HepG2 (cell line): Measurements from ENCODE around the gene TLCD3B. TPM values are rescaled to one million over a fixed set of nuclear protein-coding genes. Genes with fewer than 3 reads are reported as not detected.

Experiments
- CBX1 ChIP-seq: IDR thresholded peaks from one replicate; pipeline ENCODE4 v1.6.1; 2016; ENCODE audit warnings: antibody characterized with exemption, low read depth
- HDAC1 ChIP-seq: sonication (generic); formaldehyde crosslinking; IDR thresholded peaks from 2 replicates; pipeline ENCODE4 v1.5.1; 2020; ENCODE audit warnings: mild to moderate bottlenecking, missing genetic modification reagents
- KAT2B ChIP-seq: fragments of 150-350 bp; IDR thresholded peaks from 2 replicates; pipeline ENCODE4 v1.6.1; 2014; ENCODE audit warnings: low read depth, low read length, borderline replicate concordance
- MIXL1 ChIP-seq: IDR thresholded peaks from 2 replicates; pipeline ENCODE4 v1.6.1; 2016
- MNT ChIP-seq: fragments of 450-650 bp; IDR thresholded peaks from 2 replicates; pipeline ENCODE4 v1.6.1; 2016
- NFATC3 ChIP-seq: sonication (generic); formaldehyde crosslinking; IDR thresholded peaks from 2 replicates; pipeline ENCODE4 v1.5.1; 2020; ENCODE audit warnings: mild to moderate bottlenecking, missing genetic modification reagents
- PTBP1 ChIP-seq: fragments of 200-400 bp; formaldehyde crosslinking; IDR thresholded peaks from 2 replicates; pipeline ENCODE4 v1.6.1; 2018; ENCODE audit warnings: low read length, low read depth; ENCODE audit not compliant: poor library complexity, severe bottlenecking
- RFXANK ChIP-seq: IDR thresholded peaks from 2 replicates; pipeline ENCODE4 v1.6.1; 2016
- RXRA ChIP-seq: sonication (generic); formaldehyde crosslinking; IDR thresholded peaks from 2 replicates; pipeline ENCODE4 v1.5.1; 2020; ENCODE audit warnings: missing genetic modification reagents
- RXRB ChIP-seq: IDR thresholded peaks from 2 replicates; pipeline ENCODE4 v1.6.1; 2016; ENCODE audit warnings: borderline replicate concordance, missing genetic modification reagents, missing compliant biosample characterization
- SIX1 ChIP-seq: sonication (generic); formaldehyde crosslinking; IDR thresholded peaks from 2 replicates; pipeline ENCODE4 v1.4.0; 2020; ENCODE audit warnings: missing genetic modification reagents, borderline replicate concordance
- TRIM24 ChIP-seq: sonication (generic); formaldehyde crosslinking; IDR thresholded peaks from 2 replicates; pipeline ENCODE4 v1.8.0; 2022; ENCODE audit warnings: mild to moderate bottlenecking, missing genetic modification reagents
- U2AF2 ChIP-seq: fragments of 200-400 bp; formaldehyde crosslinking; IDR thresholded peaks from 2 replicates; pipeline ENCODE4 v1.6.1; 2017; ENCODE audit warnings: low read depth, mild to moderate bottlenecking, low read length
- XRCC5 ChIP-seq: fragments of 200-400 bp; formaldehyde crosslinking; optimal IDR thresholded peaks from 2 replicates; pipeline ENCODE3; 2017; ENCODE audit warnings: mild to moderate bottlenecking, low read length
- YEATS2 ChIP-seq: sonication (generic); formaldehyde crosslinking; IDR thresholded peaks from 2 replicates; pipeline ENCODE4 v1.4.0; 2020; ENCODE audit warnings: missing genetic modification reagents, borderline replicate concordance
- ZBED4 ChIP-seq: sonication (generic); formaldehyde crosslinking; IDR thresholded peaks from 2 replicates; pipeline ENCODE4 v1.4.0; 2020; ENCODE audit warnings: missing genetic modification reagents, borderline replicate concordance
- ZC3H4 ChIP-seq: sonication (generic); formaldehyde crosslinking; IDR thresholded peaks from 2 replicates; pipeline ENCODE4 v1.4.0; 2020; ENCODE audit warnings: missing genetic modification reagents, borderline replicate concordance
- ZFP41 ChIP-seq: sonication (generic); formaldehyde crosslinking; IDR thresholded peaks from 2 replicates; pipeline ENCODE4 v1.4.0; 2020; ENCODE audit warnings: mild to moderate bottlenecking, missing genetic modification reagents, borderline replicate concordance
- ZNF124 ChIP-seq: sonication (generic); formaldehyde crosslinking; IDR thresholded peaks from 2 replicates; pipeline ENCODE4 v1.4.0; 2020; ENCODE audit warnings: missing genetic modification reagents
- ZNF33A ChIP-seq: sonication (generic); formaldehyde crosslinking; IDR thresholded peaks from 2 replicates; pipeline ENCODE4 v1.5.1; 2020; ENCODE audit warnings: missing genetic modification reagents, mild to moderate bottlenecking, moderate library complexity, borderline replicate concordance
- ZNF468 ChIP-seq: sonication (generic); formaldehyde crosslinking; IDR thresholded peaks from 2 replicates; pipeline ENCODE4 v1.8.0; 2022; ENCODE audit warnings: mild to moderate bottlenecking, moderate library complexity, missing genetic modification reagents
- ZNF513 ChIP-seq: sonication (generic); formaldehyde crosslinking; conservative IDR thresholded peaks from 2 replicates; pipeline ENCODE4 v1.5.0; 2020; ENCODE audit warnings: missing genetic modification reagents
- ZNF530 ChIP-seq: sonication (generic); formaldehyde crosslinking; IDR thresholded peaks from 2 replicates; pipeline ENCODE4 v1.5.0; 2020; ENCODE audit warnings: low read depth, mild to moderate bottlenecking, missing genetic modification reagents
- ZNF660 ChIP-seq: sonication (generic); formaldehyde crosslinking; IDR thresholded peaks from 2 replicates; pipeline ENCODE4 v1.5.1; 2020; ENCODE audit warnings: mild to moderate bottlenecking, low read depth, missing genetic modification reagents, borderline replicate concordance
- ZNF720 ChIP-seq: sonication (generic); formaldehyde crosslinking; IDR thresholded peaks from 2 replicates; pipeline ENCODE4 v1.4.0; 2020; ENCODE audit warnings: missing genetic modification reagents
- ZNF777 ChIP-seq: sonication (generic); formaldehyde crosslinking; IDR thresholded peaks from 2 replicates; pipeline ENCODE4 v1.4.0; 2020; ENCODE audit warnings: missing genetic modification reagents
- polyA plus RNA-seq, 8 experiments: library from polyadenylated mRNA; depleted of rRNA in 3 of 8; stranded (reverse) in 7 of 8; unstranded in 1 of 8; fragments of >200 nt; fragmentation: Illumina TruSeq in 4 of 8; extraction: Trizol in 4 of 8; gene quantifications; 2 replicates each; pipeline versions ENCODE4 v1.2.1 to v1.2.3, GENCODE V29; 2011 to 2016; ENCODE audit warnings: low read depth in 4 of 8, missing spikeins in 1 of 8, mixed read lengths in 1 of 8; ENCODE audit not compliant: insufficient read depth in 1 of 8
- total RNA-seq, 5 experiments: library from RNA; depleted of rRNA; stranded (reverse); fragments of >200 nt; fragmentation: Illumina TruSeq; extraction: Trizol; gene quantifications; 2 replicates each; pipeline ENCODE4 v1.2.3, GENCODE V29; 2016; ENCODE audit warnings: low read depth in 1 of 5

Gene TLCD3B
- total and polyA plus RNA-seq, 2 of the 13 experiments (the other 11 are each of a cell fraction or from before 2014, with no cell fraction given), result not detected

GRCh38 chr16:30032083-30032819 is 1.2 kb upstream of the TLCD3B start (continued):
- TF ChIP-seq ZNF530 (CRISPR knock-in tag) (no peak), RFXANK (CRISPR knock-in tag) (no peak), TRIM24 (CRISPR knock-in tag) (no peak), YEATS2 (CRISPR knock-in tag) (no peak), ZC3H4 (no peak), U2AF2 (no peak), NFATC3 (0 out of 2 replicates have a peak, but pooled peaks have one; percentile 37), ZNF124 (peak; percentile 68; the same call in 1 of the 2 replicates), ZNF468 (CRISPR knock-in tag) (no peak), KAT2B (no peak), MNT (no peak), ZNF777 (0 out of 2 replicates have a peak, but pooled peaks have one; percentile 4), ZFP41 (CRISPR knock-in tag) (no peak), PTBP1 (no peak), ZNF720 (CRISPR knock-in tag) (no peak), XRCC5 (peak; percentile 70), CBX1 (no peak), ZNF660 (CRISPR knock-in tag) (no peak), RXRA (CRISPR knock-in tag) (no peak), ZNF513 (CRISPR knock-in tag) (no peak), ZNF33A (CRISPR knock-in tag) (no peak), HDAC1 (CRISPR knock-in tag) (no peak; the same call in 1 of the 2 replicates), RXRB (no peak), MIXL1 (0 out of 2 replicates have a peak, but pooled peaks have one; percentile 40), SIX1 (CRISPR knock-in tag) (no peak), ZBED4 (peak; percentile 72; the same call in 1 of the 2 replicates)
